IMR-90 (cell line): ENCODE results near the gene SYTL2. TPM values are rescaled to one million over a fixed set of nuclear protein-coding genes. Genes with fewer than 3 reads are reported as not detected.
A peak's percentile ranks its signal among the peaks of the same experiment; 100 is the strongest.

Source experiments
- ATAC-seq: fragments of 200-7000 bp; cut with Tn5 transposase; 2 replicates; pipeline ENCODE4 v1.9.1; 2020; ENCODE audit warnings: low read depth, mild to moderate bottlenecking, moderate library complexity
- BruUV-seq: library from RNA; stranded (reverse); fragments of 400-500 nt; replicated peaks from 2 replicates; lab custom pipeline; 2021; lab: Mats Ljungman, UMichigan
- CTCF ChIA-PET: fragments of 300-600 bp; formaldehyde crosslinking; extraction: SDS; loops from one replicate; lab custom pipeline; 2021; ENCODE audit warnings: antibody characterized with exemption; lab: Yijun Ruan, JAX
- POLR2A ChIA-PET: fragments of 300-600 bp; sonication (Branson Sonifier 250); formaldehyde crosslinking; loops from one replicate; lab custom pipeline; 2022; ENCODE audit warnings: antibody characterized with exemption; ENCODE audit not compliant: unreplicated experiment; lab: Charles Lee
- DNase-seq: peaks from one replicate; pipeline ENCODE4 v3.0.0; 2013
- H2AFZ ChIP-seq: replicated peaks from 2 replicates; pipeline ENCODE3; 2013; ENCODE audit warnings: low read length, mild to moderate bottlenecking; ENCODE audit not compliant: poor library complexity
- H2AK5ac ChIP-seq: 2 replicates; pipeline ENCODE4 v1.6.1; 2013; ENCODE audit warnings: low read depth, low read length, inconsistent platforms
- H2AK9ac ChIP-seq: replicated peaks from 2 replicates; pipeline ENCODE3; 2013; ENCODE audit warnings: mild to moderate bottlenecking, low read depth, low read length, moderate library complexity; ENCODE audit not compliant: poor library complexity
- H2BK120ac ChIP-seq: 2 replicates; pipeline ENCODE4 v1.6.1; 2013; ENCODE audit warnings: low read depth, low read length, inconsistent platforms
- H2BK15ac ChIP-seq: 3 replicates; pipeline ENCODE4 v1.6.1; 2013; ENCODE audit warnings: low read depth, low read length, inconsistent platforms
- H2BK20ac ChIP-seq: 2 replicates; pipeline ENCODE4 v1.6.1; 2013; ENCODE audit warnings: low read depth, mild to moderate bottlenecking, inconsistent platforms, low read length, moderate library complexity
- H2BK5ac ChIP-seq: 2 replicates; pipeline ENCODE4 v1.6.1; 2013; ENCODE audit warnings: mild to moderate bottlenecking, low read depth, low read length, inconsistent platforms; ENCODE audit not compliant: poor library complexity, severe bottlenecking
- H3K14ac ChIP-seq: replicated peaks from 2 replicates; pipeline ENCODE4 v1.6.1; 2013; ENCODE audit warnings: low read depth, low read length, inconsistent platforms
- H3K18ac ChIP-seq: 2 replicates; pipeline ENCODE4 v1.6.1; 2013; ENCODE audit warnings: low read depth, low read length, control low read depth
- H3K23ac ChIP-seq: 2 replicates; pipeline ENCODE4 v1.6.1; 2013; ENCODE audit warnings: low read depth, low read length, inconsistent platforms
- H3K27ac ChIP-seq: 2 replicates; pipeline ENCODE4 v1.5.1; 2013; ENCODE audit warnings: mild to moderate bottlenecking, control low read depth, low read length; ENCODE audit not compliant: insufficient read depth
- H3K27me3 ChIP-seq: 2 replicates; pipeline ENCODE4 v1.6.1; 2013; ENCODE audit warnings: low read length; ENCODE audit not compliant: control insufficient read depth, insufficient read depth
- H3K36me3 ChIP-seq: 2 replicates; pipeline ENCODE4 v1.6.1; 2013; ENCODE audit warnings: low read length, mixed read lengths; ENCODE audit not compliant: control insufficient read depth, insufficient read depth
- H3K4ac ChIP-seq: 2 replicates; pipeline ENCODE4 v1.6.1; 2013; ENCODE audit warnings: low read depth, low read length, inconsistent platforms
- H3K4me1 ChIP-seq: 2 replicates; pipeline ENCODE4 v1.6.1; 2013; ENCODE audit warnings: low read length, mixed read lengths; ENCODE audit not compliant: control insufficient read depth, insufficient read depth
- H3K4me2 ChIP-seq: 2 replicates; pipeline ENCODE4 v1.6.1; 2013; ENCODE audit warnings: low read depth, mild to moderate bottlenecking, control low read depth, low read length, moderate library complexity
- H3K4me3 ChIP-seq: 2 replicates; pipeline ENCODE4 v1.5.1; 2013; ENCODE audit warnings: low read depth, mild to moderate bottlenecking, control low read depth, low read length, moderate library complexity; ENCODE audit not compliant: insufficient read depth
- H3K56ac ChIP-seq: 2 replicates; pipeline ENCODE4 v1.6.1; 2013; ENCODE audit warnings: low read length, inconsistent platforms; ENCODE audit not compliant: insufficient read depth; ENCODE audit errors: extremely low read depth
- H3K79me1 ChIP-seq, 2 experiments: 2 replicates each; pipeline ENCODE4 v1.6.1; 2013; ENCODE audit warnings: low read length in 2 of 2, inconsistent platforms in 1 of 2, low read depth in 1 of 2
- H3K9ac ChIP-seq: 2 replicates; pipeline ENCODE4 v1.6.1; 2013; ENCODE audit warnings: low read depth, low read length, control low read depth
- H3K9me1 ChIP-seq: 2 replicates; pipeline ENCODE4 v1.6.1; 2013; ENCODE audit warnings: low read length, inconsistent platforms; ENCODE audit not compliant: insufficient read depth
- H3K9me3 ChIP-seq: 2 replicates; pipeline ENCODE4 v1.6.1; 2013; ENCODE audit warnings: low read length; ENCODE audit not compliant: control insufficient read depth, insufficient read depth
- H4K20me1 ChIP-seq: 2 replicates; pipeline ENCODE4 v1.6.1; 2013; ENCODE audit warnings: low read length, inconsistent platforms; ENCODE audit not compliant: insufficient read depth
- H4K5ac ChIP-seq: 2 replicates; pipeline ENCODE4 v1.6.1; 2013; ENCODE audit warnings: mild to moderate bottlenecking, low read depth, low read length, control low read depth
- H4K8ac ChIP-seq, 2 experiments: 2 replicates each; pipeline ENCODE4 v1.6.1; 2013; ENCODE audit warnings: low read depth in 2 of 2, low read length in 2 of 2, control low read depth in 1 of 2, inconsistent platforms in 1 of 2
- H4K91ac ChIP-seq: 2 replicates; pipeline ENCODE4 v1.6.1; 2013; ENCODE audit warnings: low read depth, low read length, inconsistent platforms; ENCODE audit not compliant: insufficient read depth
- BHLHE40 ChIP-seq: fragments of 150-350 bp; IDR thresholded peaks from 2 replicates; pipeline ENCODE4 v1.6.1; 2016; ENCODE audit warnings: mild to moderate bottlenecking, low read depth, low read length
- CEBPB ChIP-seq: IDR thresholded peaks from 2 replicates; pipeline ENCODE4 v1.6.1; 2012; ENCODE audit warnings: low read depth, low read length, improper control_type of control experiment
- CHD1 ChIP-seq: IDR thresholded peaks from 2 replicates; pipeline ENCODE4 v1.6.1; 2012; ENCODE audit warnings: low read depth, low read length, improper control_type of control experiment
- CTCF ChIP-seq: conservative IDR thresholded peaks from 2 replicates; pipeline ENCODE4 v1.5.1; 2012; ENCODE audit warnings: mild to moderate bottlenecking, low read depth, low read length, improper control_type of control experiment
- ELK1 ChIP-seq: fragments of 150-350 bp; IDR thresholded peaks from 2 replicates; pipeline ENCODE4 v1.6.1; 2016; ENCODE audit warnings: low read depth, mild to moderate bottlenecking, low read length, moderate library complexity, borderline replicate concordance
- FOS ChIP-seq: fragments of 150-350 bp; IDR thresholded peaks from 2 replicates; pipeline ENCODE4 v1.6.1; 2016; ENCODE audit warnings: low read depth, low read length
- MAFK ChIP-seq: IDR thresholded peaks from 2 replicates; pipeline ENCODE4 v1.6.1; 2012; ENCODE audit warnings: low read depth, low read length, improper control_type of control experiment
- MAZ ChIP-seq: IDR thresholded peaks from 2 replicates; pipeline ENCODE4 v1.6.1; 2012; ENCODE audit warnings: low read depth, mild to moderate bottlenecking, low read length, improper control_type of control experiment, moderate library complexity, borderline replicate concordance
- MXI1 ChIP-seq: IDR thresholded peaks from 2 replicates; pipeline ENCODE4 v1.6.1; 2012; ENCODE audit warnings: low read depth, mild to moderate bottlenecking, low read length, moderate library complexity, borderline replicate concordance
- NFE2L2 ChIP-seq: fragments of 150-350 bp; IDR thresholded peaks from 2 replicates; pipeline ENCODE4 v1.6.1; 2016; ENCODE audit warnings: low read depth, mild to moderate bottlenecking, low read length
- POLR2A ChIP-seq: IDR thresholded peaks from 2 replicates; pipeline ENCODE4 v1.6.1; 2012; ENCODE audit warnings: mild to moderate bottlenecking, low read depth, low read length
- RAD21 ChIP-seq: IDR thresholded peaks from 2 replicates; pipeline ENCODE4 v1.6.1; 2012; ENCODE audit warnings: low read length, improper control_type of control experiment
- RCOR1 ChIP-seq: IDR thresholded peaks from 2 replicates; pipeline ENCODE4 v1.6.1; 2012; ENCODE audit warnings: mild to moderate bottlenecking, low read length, improper control_type of control experiment; ENCODE audit not compliant: insufficient replicate concordance
- RFX5 ChIP-seq: IDR thresholded peaks from 2 replicates; pipeline ENCODE4 v1.8.0; 2012; ENCODE audit warnings: low read depth, mild to moderate bottlenecking, low read length, moderate library complexity
- SMC3 ChIP-seq: fragments of 150-350 bp; IDR thresholded peaks from 2 replicates; pipeline ENCODE4 v1.6.1; 2016; ENCODE audit warnings: low read depth, mild to moderate bottlenecking, antibody characterized with exemption, low read length, moderate library complexity
- WGBS, 2 experiments: methylation state at CpG; one replicate each; pipeline versions ENCODE4 v1.1.5 to v1.1.7; 2013; ENCODE audit warnings: missing lambda C conversion rate in 2 of 2; ENCODE audit not compliant: insufficient read length in 1 of 2; ENCODE audit errors: extremely low coverage in 2 of 2; 5-methylcytosine and 5-hydroxymethylcytosine counted together
- dilution Hi-C: fragments of 300-500 bp; cut with HindIII; formaldehyde crosslinking; loops from one replicate; pipeline ENCODE4 v1.14.3; 2018; ENCODE audit warnings: low sequenced_read_pairs; ENCODE audit not compliant: unreplicated experiment
- in situ Hi-C: fragments of 300-500 bp; cut with MboI; formaldehyde crosslinking; loops from 3 replicates; pipeline ENCODE4 v1.14.3; 2019; ENCODE audit warnings: low sequenced_read_pairs, inconsistent platforms, mixed read lengths
- intact Hi-C: fragments of 100-400 bp; cut with micrococcal nuclease; formaldehyde crosslinking; loops from 2 replicates; pipeline ENCODE4 v1.10.0; 2022
- polyA plus RNA-seq, 3 experiments: library from polyadenylated mRNA; depleted of rRNA; stranded (reverse); fragments of >200 nt; gene quantifications; 2 replicates each; pipeline ENCODE4 v1.2.3, GENCODE V29; 2012; ENCODE audit warnings: low replicate concordance in 1 of 3
- total RNA-seq: library from RNA; depleted of rRNA; stranded (reverse); fragments of >200 nt; gene quantifications from 2 replicates; pipeline ENCODE4 v1.2.3, GENCODE V29; 2012

Gene SYTL2
- total and polyA plus RNA-seq, 2 of the 4 experiments (the other 2 are of a cell fraction) = 45.2 to 70.0 TPM

GRCh38 chr11:85825616-85826015, 14.7 kb upstream of the SYTL2 start (continued):
- TF ChIP-seq ELK1 = no peak
- no peak for TF ChIP-seq CEBPB

GRCh38 chr11:85823816-85824215, 12.9 kb upstream of the SYTL2 start:
- DNase-seq = peak; percentile 46
- in situ Hi-C loops (loop anchor here (10.0 kb wide), 1 partner anchor 139 kb away; the partner anchor contains the start of gene CCDC89), intact Hi-C loops (no loop called here), dilution Hi-C loops (no loop called here)
- H4K91ac ChIP-seq = peak overlapping the region; percentile 77
- CTCF ChIA-PET = interaction anchor here (3.5 kb wide), 1 partner anchor 9 kb away, joined by 10 read pairs; no protein-coding TSS in a partner anchor
- peak overlapping the region; percentile 46; the same call in 1 of the 2 replicates for H3K4me2 ChIP-seq
- 0 out of 2 replicates have a peak overlapping the region, but pooled peaks have one; percentile 54 for H3K23ac ChIP-seq
- no peak for TF ChIP-seq MAFK
- no peak for TF ChIP-seq RFX5
- no peak for TF ChIP-seq MXI1
- TF ChIP-seq MAZ = no peak
- TF ChIP-seq CTCF = no peak
- TF ChIP-seq NFE2L2 = no peak
- no peak for TF ChIP-seq CEBPB
- no peak for TF ChIP-seq CHD1
- no peak for TF ChIP-seq BHLHE40
- no peak for TF ChIP-seq RAD21
- no peak for TF ChIP-seq RCOR1
- no peak for TF ChIP-seq FOS
- no peak for TF ChIP-seq SMC3
- no peak for TF ChIP-seq POLR2A
- POLR2A ChIA-PET = no interaction called here
- H3K9me1 ChIP-seq = peaks cover 31% of the 10 kb centered on the region
- H4K20me1 ChIP-seq = peaks cover 4% of the 10 kb centered on the region; the same call in 1 of the 2 replicates
- no peak overlapping the region for H3K9ac ChIP-seq
- H2BK15ac ChIP-seq = peak overlapping the region; percentile 91; the same call in 2 of the 3 replicates
- no peak overlapping the region for H2AK9ac ChIP-seq
- H3K4ac ChIP-seq = peak overlapping the region; percentile 59
- peak overlapping the region; percentile 72; the same call in 1 of the 2 replicates for H3K18ac ChIP-seq
- no CpG with 5 or more reads among the region's 2 CpGs for WGBS, 2 experiments
- peak overlapping the region in 1 of 2 experiments; percentile 10; a peak in 2 of 4 replicates for H4K8ac ChIP-seq
- 0 out of 2 replicates have a peak overlapping the region, but pooled peaks have one; percentile 54 for H2AK5ac ChIP-seq
- H3K4me1 ChIP-seq = peaks cover 34% of the 10 kb centered on the region
- no peak overlapping the region for H3K56ac ChIP-seq
- no peak overlapping the region for H3K27ac ChIP-seq
- no TSS peak for BruUV-seq
- H4K5ac ChIP-seq = peak overlapping the region; percentile 70
- no peak overlapping the region for H3K4me3 ChIP-seq
- H3K14ac ChIP-seq = peak overlapping the region; percentile 83; the same call in 1 of the 2 replicates
- H3K9me3 ChIP-seq = no peaks in the 10 kb centered on the region
- peak overlapping the region; percentile 81 for H2BK120ac ChIP-seq
- H3K79me1 ChIP-seq = peaks cover 0 to 14% of the 10 kb centered on the region in 2 experiments; a peak in 2 of 4 replicates
- no peak for ATAC-seq
- peak overlapping the region; percentile 69 for H2AFZ ChIP-seq
- no peaks in the 10 kb centered on the region for H3K36me3 ChIP-seq
- H2BK5ac ChIP-seq = peak overlapping the region; percentile 48
- no peaks in the 10 kb centered on the region for H3K27me3 ChIP-seq
- peak overlapping the region; percentile 84 for H2BK20ac ChIP-seq
